D721Med (cell line): ENCODE data around the gene ILKAP.
A peak's percentile ranks its signal among the peaks of the same experiment; 100 is the strongest.

ENCODE experiments used
- DNase-seq: peaks from one replicate; pipeline ENCODE4 v3.0.0; 2011; ENCODE audit warnings: low spot score; ENCODE audit not compliant: insufficient read length
- FAIRE-seq: peaks from 2 replicates; lab custom pipeline; 2011; peaks lifted over from hg19 to GRCh38; lab: Jason Lieb, UNC
- TF ChIP-seq, protein P1 (sequence below): IDR thresholded peaks from 2 replicates; pipeline ENCODE4 v1.5.1; 2012; ENCODE audit warnings: mild to moderate bottlenecking, control low read depth; ENCODE audit not compliant: insufficient read depth; ENCODE audit errors: missing control alignments

ILKAP gene

GRCh38 chr2:238142382-238143205 lies 60.9 kb downstream of the ILKAP start:
- TF ChIP-seq, protein P1, sequence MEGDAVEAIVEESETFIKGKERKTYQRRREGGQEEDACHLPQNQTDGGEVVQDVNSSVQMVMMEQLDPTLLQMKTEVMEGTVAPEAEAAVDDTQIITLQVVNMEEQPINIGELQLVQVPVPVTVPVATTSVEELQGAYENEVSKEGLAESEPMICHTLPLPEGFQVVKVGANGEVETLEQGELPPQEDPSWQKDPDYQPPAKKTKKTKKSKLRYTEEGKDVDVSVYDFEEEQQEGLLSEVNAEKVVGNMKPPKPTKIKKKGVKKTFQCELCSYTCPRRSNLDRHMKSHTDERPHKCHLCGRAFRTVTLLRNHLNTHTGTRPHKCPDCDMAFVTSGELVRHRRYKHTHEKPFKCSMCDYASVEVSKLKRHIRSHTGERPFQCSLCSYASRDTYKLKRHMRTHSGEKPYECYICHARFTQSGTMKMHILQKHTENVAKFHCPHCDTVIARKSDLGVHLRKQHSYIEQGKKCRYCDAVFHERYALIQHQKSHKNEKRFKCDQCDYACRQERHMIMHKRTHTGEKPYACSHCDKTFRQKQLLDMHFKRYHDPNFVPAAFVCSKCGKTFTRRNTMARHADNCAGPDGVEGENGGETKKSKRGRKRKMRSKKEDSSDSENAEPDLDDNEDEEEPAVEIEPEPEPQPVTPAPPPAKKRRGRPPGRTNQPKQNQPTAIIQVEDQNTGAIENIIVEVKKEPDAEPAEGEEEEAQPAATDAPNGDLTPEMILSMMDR: no peak
- DNase-seq (no peak), FAIRE-seq (no peak)

- FAIRE-seq (no peak), DNase-seq (no peak)
- TF ChIP-seq, protein P1: no peak
Measured at GRCh38 chr2:238141541-238142318, 61.8 kb downstream of the ILKAP start.

DNA sequence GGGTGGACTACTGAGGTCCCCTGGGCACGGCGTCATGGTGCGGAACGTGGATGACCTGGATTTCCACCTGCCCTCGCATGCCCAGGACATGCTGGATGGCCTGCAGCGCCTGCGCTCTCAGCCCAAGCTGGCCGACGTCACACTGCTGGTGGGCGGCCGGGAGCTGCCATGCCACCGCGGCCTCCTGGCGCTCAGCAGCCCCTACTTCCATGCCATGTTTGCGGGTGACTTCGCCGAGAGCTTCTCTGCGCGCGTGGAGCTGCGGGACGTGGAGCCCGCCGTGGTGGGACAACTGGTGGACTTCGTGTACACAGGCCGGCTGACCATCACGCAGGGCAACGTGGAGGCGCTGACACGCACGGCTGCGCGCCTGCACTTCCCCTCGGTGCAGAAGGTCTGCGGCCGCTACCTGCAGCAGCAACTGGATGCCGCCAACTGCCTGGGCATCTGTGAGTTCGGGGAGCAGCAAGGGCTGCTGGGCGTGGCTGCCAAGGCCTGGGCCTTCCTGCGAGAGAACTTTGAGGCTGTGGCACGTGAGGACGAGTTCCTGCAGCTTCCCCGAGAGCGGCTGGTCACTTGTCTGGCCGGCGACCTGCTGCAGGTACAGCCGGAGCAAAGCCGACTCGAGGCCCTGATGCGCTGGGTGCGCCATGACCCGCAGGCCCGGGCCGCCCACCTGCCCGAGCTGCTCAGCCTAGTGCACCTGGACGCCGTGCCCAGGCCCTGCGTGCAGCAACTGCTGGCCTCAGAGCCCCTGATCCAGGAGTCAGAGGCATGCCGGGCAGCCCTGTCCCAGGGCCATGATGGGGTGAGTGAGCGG lies 62.6 kb downstream of the ILKAP start:
- no peak for DNase-seq
- no peak for FAIRE-seq

GRCh38 chr2:238140040-238140439 lies 63.5 kb downstream of the ILKAP start:
- FAIRE-seq: no peak
- TF ChIP-seq, protein P1: no peak
- DNase-seq: no peak

More for the DNA sequence above, 62.6 kb downstream of the ILKAP start:
- TF ChIP-seq, protein P1: no peak

GRCh38 chr2:238139196-238140039 lies 64.1 kb downstream of the ILKAP start:
- no peak for FAIRE-seq
- TF ChIP-seq, protein P1: peak; percentile 44
- no peak for DNase-seq
